Tibial nerve (tissue), 3 donors: ENCODE results near the gene NFIA.

Source experiments
- CTCF ChIP-seq, 5 experiments: fragments of 200-600 bp in 3 of 5; fragments of 450-650 bp in 2 of 5; sonication (generic) in 3 of 5; IDR thresholded peaks; one replicate each; pipeline ENCODE4 v1.5.1; 2016 to 2019; ENCODE audit warnings: antibody characterized with exemption in 5 of 5, mild to moderate bottlenecking in 3 of 5, moderate library complexity in 2 of 5
- POLR2A ChIP-seq, 2 donors: fragments of 450-650 bp; IDR thresholded peaks; one replicate each; pipeline ENCODE4 v1.6.1; 2017; ENCODE audit warnings: antibody characterized with exemption in 2 of 2, mild to moderate bottlenecking in 2 of 2, moderate library complexity in 2 of 2

GRCh38 chr1:61451572-61451968, 369.2 kb downstream of the NFIA start:
- TF ChIP-seq CTCF (IDR thresholded peaks at IDR 0.05) (no peak), POLR2A (IDR thresholded peaks at IDR 0.05) (no peak)
